DND-41 (cell line): Measurements from ENCODE around the gene C6orf52.
A peak's percentile ranks its signal among the peaks of the same experiment; 100 is the strongest.
"Not testable (repeated sequence)": the region's sequence is repeated elsewhere in the genome, so short reads cannot be mapped to it uniquely, and the experiment has no call there.

ENCODE experiments used
- ATAC-seq: fragments of 200-7000 bp; cut with Tn5 transposase; 3 replicates; pipeline ENCODE4 v1.9.1; 2021; ENCODE audit warnings: low read depth; ENCODE audit not compliant: insufficient read depth
- DNase-seq: peaks from one replicate; pipeline ENCODE4 v3.0.0-alpha.2; 2020
- H2AFZ ChIP-seq: 2 replicates; pipeline ENCODE4 v1.6.0; 2012; ENCODE audit warnings: low read depth, low read length
- H3K27ac ChIP-seq: 2 replicates; pipeline ENCODE4 v1.5.1; 2012; ENCODE audit warnings: low read length, inconsistent platforms
- H3K27me3 ChIP-seq: fragments of 200-600 bp; sonication (generic); 2 replicates; pipeline ENCODE4 v1.6.0; 2012; ENCODE audit warnings: low read length, mild to moderate bottlenecking, inconsistent platforms; ENCODE audit not compliant: insufficient read depth, poor library complexity
- H3K36me3 ChIP-seq: 2 replicates; pipeline ENCODE4 v1.5.1; 2012; ENCODE audit warnings: low read length, inconsistent platforms; ENCODE audit not compliant: insufficient read depth
- H3K4me1 ChIP-seq: 2 replicates; pipeline ENCODE4 v1.5.1; 2012; ENCODE audit warnings: mild to moderate bottlenecking, low read length; ENCODE audit not compliant: insufficient read depth
- H3K4me2 ChIP-seq: 2 replicates; pipeline ENCODE4 v1.6.0; 2012; ENCODE audit warnings: mild to moderate bottlenecking, moderate library complexity, low read length, inconsistent platforms; ENCODE audit not compliant: insufficient read depth
- H3K4me3 ChIP-seq, 2 experiments: fragments of 200-600 bp in 1 of 2; shearing (Covaris generic) in 1 of 2; 2 replicates each; pipeline ENCODE4 v1.5.1; 2012 to 2016; ENCODE audit warnings: inconsistent platforms in 2 of 2, low read length in 2 of 2, mild to moderate bottlenecking in 2 of 2, low read depth in 1 of 2, moderate library complexity in 1 of 2
- H3K79me2 ChIP-seq: 2 replicates; pipeline ENCODE4 v1.6.0; 2012; ENCODE audit warnings: low read length, inconsistent platforms; ENCODE audit not compliant: insufficient read depth
- H3K9ac ChIP-seq: 2 replicates; pipeline ENCODE4 v1.6.0; 2012; ENCODE audit warnings: low read depth, mild to moderate bottlenecking, inconsistent platforms, low read length, moderate library complexity
- H3K9me3 ChIP-seq: 2 replicates; pipeline ENCODE4 v1.5.1; 2012; ENCODE audit warnings: low read length, moderate library complexity, mild to moderate bottlenecking, inconsistent platforms; ENCODE audit not compliant: insufficient read depth, severe bottlenecking
- H4K20me1 ChIP-seq: 2 replicates; pipeline ENCODE4 v1.6.0; 2012; ENCODE audit warnings: low read length; ENCODE audit not compliant: insufficient read depth
- CTCF ChIP-seq: IDR thresholded peaks from 2 replicates; pipeline ENCODE4 v1.5.1; 2012; ENCODE audit warnings: borderline replicate concordance, low read length, moderate library complexity, mild to moderate bottlenecking; ENCODE audit not compliant: poor library complexity, severe bottlenecking; ENCODE audit errors: extremely low read depth
- EZH2 ChIP-seq: IDR thresholded peaks from 3 replicates; pipeline ENCODE4 v1.6.1; 2012; ENCODE audit warnings: borderline replicate concordance, low read depth, mild to moderate bottlenecking, moderate library complexity, low read length, inconsistent platforms; ENCODE audit not compliant: severe bottlenecking

C6orf52 gene

GRCh38 chr6:10720960-10721849, 26.8 kb upstream of the C6orf52 start:
- not testable (repeated sequence) for ATAC-seq, H4K20me1 ChIP-seq, H3K27me3 ChIP-seq
- peak overlapping the region; percentile 91 for H3K9ac ChIP-seq
- H3K9me3 ChIP-seq = peaks cover 11% of the 10 kb centered on the region
- H3K27ac ChIP-seq = peak overlapping the region; percentile 95
- peaks cover 63% of the 10 kb centered on the region for H3K4me1 ChIP-seq
- DNase-seq = peak; percentile 74
- peak; percentile 45 for TF ChIP-seq CTCF
- peak overlapping the region; percentile 54 to 72; a peak in 3 of 4 replicates for H3K4me3 ChIP-seq
- H3K4me2 ChIP-seq = peak overlapping the region; percentile 61
- peak overlapping the region; percentile 82 for H2AFZ ChIP-seq
- H3K36me3 ChIP-seq = peaks cover 17% of the 10 kb centered on the region
- peaks cover 46% of the 10 kb centered on the region for H3K79me2 ChIP-seq

- Histone ChIP-seq H3K9me3 (peaks cover 11% of the 10 kb centered on the region), H3K9ac (peak overlapping the region; percentile 91), H3K27me3 (no peaks in the 10 kb centered on the region), H3K36me3 (peaks cover 9% of the 10 kb centered on the region), H3K4me3 (peak overlapping the region; percentile 54 to 72), H3K79me2 (peaks cover 42% of the 10 kb centered on the region), H2AFZ (peak overlapping the region; percentile 82), H4K20me1 (no peaks in the 10 kb centered on the region), H3K4me1 (peaks cover 56% of the 10 kb centered on the region), H3K27ac (peak overlapping the region; percentile 95), H3K4me2 (peak overlapping the region; percentile 61)
- TF ChIP-seq CTCF = no peak
- no peak for TF ChIP-seq EZH2
- peak; percentile 47 for ATAC-seq
- peak; percentile 82 for DNase-seq
Measured at GRCh38 chr6:10720265-10720959, 26.0 kb upstream of the C6orf52 start.

GRCh38 chr6:10719964-10720264, 25.5 kb upstream of the C6orf52 start:
- DNase-seq = no peak
- H3K4me2 ChIP-seq = peak overlapping the region; percentile 61
- H3K27ac ChIP-seq = peak overlapping the region; percentile 95

More at GRCh38 chr6:10719964-10720264, 25.5 kb upstream of the C6orf52 start:
- peaks cover 11% of the 10 kb centered on the region for H3K9me3 ChIP-seq
- H4K20me1 ChIP-seq = no peaks in the 10 kb centered on the region
- peaks cover 39% of the 10 kb centered on the region for H3K79me2 ChIP-seq
- peak overlapping the region; percentile 54 to 72 for H3K4me3 ChIP-seq
- H3K36me3 ChIP-seq = 0 out of 2 replicates have a peak, but pooled peaks cover 4% of the 10 kb centered on the region
- ATAC-seq = no peak; the same call in 1 of the 3 replicates
- TF ChIP-seq EZH2 (no peak), CTCF (no peak)
- H3K9ac ChIP-seq = peak overlapping the region; percentile 91
- peaks cover 52% of the 10 kb centered on the region for H3K4me1 ChIP-seq
- H2AFZ ChIP-seq = peak overlapping the region; percentile 82
- H3K27me3 ChIP-seq = no peaks in the 10 kb centered on the region
